HG02759 (cell line): Measurements from ENCODE around the gene MLST8.

Experiments used
- ATAC-seq: cut with Tn5 transposase; IDR thresholded peaks from one replicate; pipeline ENCODE4 v1.9.1; 2021; ENCODE audit warnings: mild to moderate bottlenecking, moderate library complexity; ENCODE audit not compliant: unreplicated experiment

Gene MLST8

GRCh38 chr16:2172688-2173335, 32.4 kb upstream of the MLST8 start:
- no peak for ATAC-seq

DNA sequence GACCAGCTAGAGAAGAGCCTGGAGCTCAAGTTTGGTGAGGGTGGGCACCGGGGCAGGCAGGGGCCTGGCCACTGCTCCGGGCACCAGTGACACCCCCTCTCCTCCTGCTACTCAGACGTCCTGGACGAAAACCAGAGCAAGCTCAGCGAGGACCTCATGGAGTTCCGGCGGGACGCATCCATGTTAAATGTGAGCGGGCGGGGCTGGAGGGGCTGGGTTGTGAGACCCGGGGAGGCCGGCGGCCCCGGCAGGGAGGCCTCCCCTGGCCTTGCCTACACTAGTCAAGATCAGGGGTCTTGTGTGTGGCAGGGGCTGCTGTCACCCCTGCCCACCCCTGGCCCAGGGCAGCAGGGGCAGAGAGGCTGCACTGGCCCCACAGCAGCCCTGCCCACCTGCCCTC, 31.9 kb upstream of the MLST8 start:
- no peak for ATAC-seq

- no peak for ATAC-seq
Observed at GRCh38 chr16:2173916-2174315, 31.3 kb upstream of the MLST8 start.

GRCh38 chr16:2174396-2175131, 30.7 kb upstream of the MLST8 start:
- no peak for ATAC-seq

DNA sequence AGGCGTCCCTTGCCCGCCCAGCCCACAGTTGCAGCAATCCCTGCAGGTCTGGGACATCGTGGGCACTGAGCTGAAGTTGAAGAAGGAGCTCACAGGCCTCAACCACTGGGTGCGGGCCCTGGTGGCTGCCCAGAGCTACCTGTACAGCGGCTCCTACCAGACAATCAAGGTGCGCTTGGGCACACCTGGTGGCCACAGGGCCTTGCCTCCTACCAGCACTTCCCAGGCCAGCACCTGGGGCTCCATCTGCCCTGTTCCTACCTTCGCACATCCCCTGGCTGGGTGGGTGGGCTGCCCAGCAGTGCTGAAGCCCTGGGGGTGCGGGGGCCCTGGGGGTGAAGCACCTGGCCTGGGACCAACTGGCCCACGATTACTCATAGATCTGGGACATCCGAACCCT, 29.8 kb upstream of the MLST8 start:
- ATAC-seq: no peak

- ATAC-seq: no peak
Observed at GRCh38 chr16:2176047-2176446, 29.2 kb upstream of the MLST8 start.

DNA sequence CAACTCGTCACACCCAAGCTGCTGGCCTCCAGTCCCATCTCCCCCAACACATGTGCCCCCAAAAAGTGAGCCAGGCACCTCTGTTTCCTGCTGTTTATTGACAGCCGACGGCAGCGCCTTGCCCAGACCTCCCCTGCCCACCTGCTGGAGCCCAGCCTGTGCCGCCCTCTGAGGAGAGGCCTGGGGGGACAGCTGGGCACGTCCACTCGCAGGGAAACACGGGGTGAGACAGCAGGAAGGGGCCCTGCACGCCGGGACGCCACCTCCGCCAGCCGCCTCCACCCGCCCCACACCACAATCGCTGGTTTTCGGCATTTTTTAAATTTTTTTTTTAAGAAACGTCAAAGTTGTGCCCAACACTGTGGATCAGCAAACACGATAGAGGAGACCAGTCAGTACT, 28.2 kb upstream of the MLST8 start:
- no peak for ATAC-seq

GRCh38 chr16:2177561-2177960, 27.7 kb upstream of the MLST8 start:
- no peak for ATAC-seq

- no peak for ATAC-seq
Observed at GRCh38 chr16:2178321-2179106, 26.7 kb upstream of the MLST8 start.

DNA sequence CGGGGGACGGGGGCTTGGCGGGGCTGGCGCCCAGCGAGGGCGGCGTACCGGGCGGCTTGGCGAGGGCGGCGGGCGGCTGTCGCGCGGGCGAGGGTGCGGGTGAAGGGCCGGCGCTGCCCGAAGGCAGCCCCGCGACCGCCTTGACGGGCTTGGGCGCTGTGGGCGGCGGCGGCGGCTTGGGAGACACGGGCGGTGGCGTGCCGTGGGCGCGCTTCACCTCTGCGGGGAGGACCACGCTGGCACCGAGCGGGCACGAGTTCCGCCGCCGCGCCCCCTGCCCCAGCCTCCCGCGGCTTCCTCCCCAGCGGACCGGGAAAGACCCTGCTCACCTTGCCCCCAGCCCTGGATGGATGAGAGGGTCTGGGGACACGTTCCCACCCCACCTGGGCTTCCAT, 26.1 kb upstream of the MLST8 start:
- no peak for ATAC-seq

DNA sequence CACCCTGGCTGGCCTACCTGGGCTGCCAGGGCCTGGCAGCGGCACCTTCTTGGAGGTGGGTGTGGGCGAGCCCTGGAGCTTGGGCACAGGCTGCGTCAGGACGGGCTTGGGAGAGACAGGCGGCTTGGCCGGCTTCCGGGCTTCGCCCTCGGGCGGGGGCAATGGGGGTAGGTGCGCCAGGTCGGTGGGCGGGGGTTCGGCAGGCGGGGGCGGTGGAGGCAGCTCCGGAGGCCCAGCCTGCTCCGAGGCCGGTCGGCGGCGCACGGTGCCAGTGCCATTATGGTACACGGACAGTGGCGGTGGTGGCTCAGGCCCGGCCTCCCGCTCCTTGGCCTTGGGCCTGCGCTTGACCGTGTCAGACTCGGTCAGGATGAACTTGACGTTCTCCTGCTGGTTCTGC, 25.7 kb upstream of the MLST8 start:
- no peak for ATAC-seq

DNA sequence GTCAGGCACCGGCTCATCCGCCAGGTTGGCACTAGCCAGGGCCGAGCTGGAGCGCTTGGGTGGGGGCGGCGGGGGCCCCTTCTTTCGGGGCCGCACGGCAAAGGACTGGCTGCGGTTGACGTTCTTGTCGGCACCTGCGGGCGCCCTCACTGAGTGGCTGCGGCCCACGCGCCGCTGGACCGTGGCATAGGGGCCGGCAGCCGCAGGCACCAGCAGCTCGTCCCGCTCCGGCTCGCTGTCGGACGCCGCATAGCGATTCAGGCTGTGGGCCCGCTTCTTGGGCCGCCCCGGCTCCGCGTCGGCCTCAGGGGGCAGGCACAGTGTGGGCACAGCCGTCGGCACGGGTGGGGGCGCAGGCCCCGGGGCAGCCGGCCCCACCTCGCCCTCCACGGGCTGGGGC, 24.8 kb upstream of the MLST8 start:
- no peak for ATAC-seq

- ATAC-seq: no peak
Observed at GRCh38 chr16:2180962-2181923, 24.0 kb upstream of the MLST8 start.

- ATAC-seq: no peak
Observed at GRCh38 chr16:2181952-2182351, 23.3 kb upstream of the MLST8 start.

DNA sequence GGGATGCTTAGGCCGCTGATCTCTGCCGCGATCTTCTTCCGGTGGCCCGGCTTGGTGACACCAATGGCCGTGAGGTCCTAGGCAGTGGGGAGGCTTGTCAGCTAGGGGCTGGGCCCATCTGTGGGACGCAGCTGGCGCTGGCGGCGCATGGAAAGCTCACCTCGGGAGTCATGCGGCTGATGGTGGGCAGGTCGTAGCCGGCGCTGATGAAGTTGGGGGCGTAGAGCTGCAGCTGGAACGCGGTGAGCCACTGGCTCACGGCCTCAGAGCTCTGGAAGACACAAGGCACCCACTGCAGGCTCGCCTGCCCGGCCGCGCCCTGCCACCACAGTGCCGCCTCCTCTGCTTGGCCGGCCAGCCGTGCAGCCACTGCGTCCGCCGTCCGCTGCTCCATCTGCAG, 21.6 kb upstream of the MLST8 start:
- no peak for ATAC-seq

GRCh38 chr16:2184346-2184745, 20.9 kb upstream of the MLST8 start:
- no peak for ATAC-seq

DNA sequence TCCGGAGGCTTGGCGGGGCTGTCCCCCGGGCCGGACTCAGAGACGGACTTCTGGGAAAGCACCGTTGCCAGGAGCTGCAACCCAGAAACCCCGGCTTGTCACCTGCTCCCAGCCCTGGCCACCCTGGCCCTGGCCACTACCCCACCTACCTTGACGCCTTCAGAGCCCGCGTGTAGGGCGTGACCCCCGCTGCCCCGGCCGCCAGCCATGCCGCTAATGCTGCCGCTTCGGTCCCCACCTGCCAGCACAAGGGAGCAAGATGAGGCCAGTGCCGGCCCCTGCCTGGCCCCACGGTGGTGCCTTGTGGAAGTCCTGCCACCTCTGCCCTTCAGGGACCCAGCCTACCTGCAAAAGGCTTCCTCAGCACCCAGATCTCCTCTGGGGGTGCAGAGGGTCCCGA, 20.3 kb upstream of the MLST8 start:
- ATAC-seq: no peak

DNA sequence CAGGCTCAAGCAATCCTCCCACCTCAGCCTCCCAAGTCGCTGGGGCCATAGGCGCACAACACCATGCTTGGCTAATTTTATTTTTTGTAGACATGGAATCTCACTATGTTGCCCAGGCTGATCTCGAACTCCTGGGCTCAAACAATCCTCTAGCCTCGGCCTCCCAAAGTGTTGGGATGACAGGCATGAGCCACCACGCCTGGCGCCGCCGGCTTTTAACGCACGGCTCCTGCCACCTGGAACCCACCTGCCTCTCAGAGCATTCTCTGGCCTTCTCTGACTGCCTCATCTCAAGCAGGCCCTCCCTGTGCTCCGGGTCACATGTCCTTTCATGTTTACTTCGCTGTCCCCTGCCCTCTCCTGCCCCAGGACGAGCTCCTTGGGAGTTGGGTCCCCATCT, 19.2 kb upstream of the MLST8 start:
- no peak for ATAC-seq

- ATAC-seq: no peak
Observed at GRCh38 chr16:2186505-2186904, 18.7 kb upstream of the MLST8 start.

GRCh38 chr16:2187212-2187611, 18.0 kb upstream of the MLST8 start:
- no peak for ATAC-seq

DNA sequence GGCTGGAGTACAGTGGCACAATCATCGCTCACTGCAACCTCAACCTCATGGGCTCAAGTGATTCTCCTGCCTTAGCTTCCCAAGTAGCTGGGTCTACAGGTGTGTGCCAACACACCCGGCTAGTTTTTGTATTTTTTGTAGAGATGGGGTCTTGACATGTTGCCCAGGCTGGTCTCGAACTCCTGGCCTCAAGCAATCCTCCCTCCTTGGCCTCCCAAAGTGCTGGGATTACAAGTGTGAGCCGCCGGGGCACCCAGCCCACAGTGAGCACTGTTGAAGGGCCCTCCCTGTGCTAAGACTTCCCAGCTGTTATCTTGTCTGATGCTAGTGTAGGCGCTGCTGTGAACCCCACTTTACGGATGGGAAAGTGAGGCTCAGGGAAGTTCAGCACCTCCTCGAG, 16.9 kb upstream of the MLST8 start:
- no peak for ATAC-seq
